ENCODE measurements around the gene EDN2.

Gene EDN2

GRCh38 chr1:41437011-41437355 lies 47.5 kb downstream of the EDN2 start:
- DNase-seq (ENCODE audit: low read depth): no peak

- no peak for DNase-seq (ENCODE audit: low read depth)
These were observed 48.0 kb downstream of the EDN2 start for GRCh38 chr1:41436281-41437010.

- DNase-seq (ENCODE audit: low read depth): no peak
These were observed 48.8 kb downstream of the EDN2 start for GRCh38 chr1:41435570-41436178.

GRCh38 chr1:41434748-41435449 lies 49.6 kb downstream of the EDN2 start:
- DNase-seq (ENCODE audit: low read depth): no peak

- DNase-seq (ENCODE audit: low read depth): no peak
These were observed 50.2 kb downstream of the EDN2 start for GRCh38 chr1:41434306-41434705.

GRCh38 chr1:41433501-41433900 lies 51.0 kb downstream of the EDN2 start:
- no peak for DNase-seq (ENCODE audit: low read depth)

GRCh38 chr1:41432481-41433280 lies 51.8 kb downstream of the EDN2 start:
- DNase-seq (ENCODE audit: low read depth): peak; percentile 60

- no peak for DNase-seq (ENCODE audit: low read depth)
These were observed 52.8 kb downstream of the EDN2 start for GRCh38 chr1:41431490-41432350.

GRCh38 chr1:41430582-41430981 lies 53.9 kb downstream of the EDN2 start:
- no peak for DNase-seq (ENCODE audit: low read depth)

- no peak for DNase-seq (ENCODE audit: low read depth)
These were observed 54.4 kb downstream of the EDN2 start for GRCh38 chr1:41430069-41430468.

GRCh38 chr1:41429641-41430035 lies 54.8 kb downstream of the EDN2 start:
- DNase-seq (ENCODE audit: low read depth): no peak
